GM12878 (cell line): ENCODE data around the gene IL15. TPM values are rescaled to one million over a fixed set of nuclear protein-coding genes. Genes with fewer than 3 reads are reported as not detected.

Source experiments
- BCL3 ChIP-seq: IDR thresholded peaks from 2 replicates; pipeline ENCODE4 v1.6.1; 2011; ENCODE audit warnings: borderline replicate concordance, low read depth, mild to moderate bottlenecking, moderate library complexity, low read length; ENCODE audit not compliant: insufficient read depth, poor library complexity, severe bottlenecking
- CBX3 ChIP-seq: fragments of 200-600 bp; sonication (generic); IDR thresholded peaks from 2 replicates; pipeline ENCODE4 v1.6.1; 2016; ENCODE audit warnings: low read depth, borderline replicate concordance
- CBX5 ChIP-seq: sonication (generic); IDR thresholded peaks from 2 replicates; pipeline ENCODE4 v1.6.1; 2016; ENCODE audit warnings: low read depth, moderate library complexity, mild to moderate bottlenecking, inconsistent platforms
- CREM ChIP-seq: IDR thresholded peaks from 2 replicates; pipeline ENCODE4 v1.6.1; 2014; ENCODE audit warnings: antibody characterized with exemption, low read depth
- EED ChIP-seq: sonication (generic); IDR thresholded peaks from 2 replicates; pipeline ENCODE4 v1.6.1; 2016; ENCODE audit warnings: antibody characterized with exemption, low read depth
- EP300 ChIP-seq, 2 experiments: fragments of 150-350 bp in 1 of 2; IDR thresholded peaks; 2 replicates each; pipeline ENCODE4 v1.6.1; 2011 to 2012; ENCODE audit warnings: low read depth in 2 of 2, low read length in 2 of 2, borderline replicate concordance in 1 of 2, improper control_type of control experiment in 1 of 2, inconsistent platforms in 1 of 2; ENCODE audit not compliant: control insufficient read depth in 1 of 2
- HDAC6 ChIP-seq: fragments of 200-600 bp; sonication (generic); IDR thresholded peaks from one replicate; pipeline ENCODE4 v1.8.0; 2017; ENCODE audit warnings: antibody characterized with exemption; ENCODE audit not compliant: unreplicated experiment
- NFYB ChIP-seq: IDR thresholded peaks from 2 replicates; pipeline ENCODE4 v1.6.1; 2011; ENCODE audit warnings: low read depth, mild to moderate bottlenecking, low read length, improper control_type of control experiment, moderate library complexity; ENCODE audit not compliant: insufficient read depth
- RBBP5 ChIP-seq: fragments of 200-600 bp; sonication (generic); conservative IDR thresholded peaks from 2 replicates; pipeline ENCODE4 v1.6.1; 2016
- RELA ChIP-seq: fragments of 450-650 bp; IDR thresholded peaks from 2 replicates; pipeline ENCODE4 v1.8.0; 2014; ENCODE audit warnings: borderline replicate concordance; ENCODE audit not compliant: partially characterized antibody
- SIN3A ChIP-seq: IDR thresholded peaks from 2 replicates; pipeline ENCODE4 v1.6.1; 2012; ENCODE audit warnings: low read depth, low read length, improper control_type of control experiment
- TBL1XR1 ChIP-seq: IDR thresholded peaks from 2 replicates; pipeline ENCODE4 v1.6.1; 2012; ENCODE audit warnings: low read depth, low read length, improper control_type of control experiment
- TCF12 ChIP-seq: IDR thresholded peaks from 2 replicates; pipeline ENCODE4 v1.6.1; 2011; ENCODE audit warnings: low read depth, mild to moderate bottlenecking, low read length
- USF2 ChIP-seq: IDR thresholded peaks from 2 replicates; pipeline ENCODE4 v1.6.1; 2011; ENCODE audit warnings: low read depth, low read length, improper control_type of control experiment, borderline replicate concordance
- ZBTB4 ChIP-seq: fragments of 450-650 bp; formaldehyde crosslinking; IDR thresholded peaks from 2 replicates; pipeline ENCODE4 v1.4.0; 2022; ENCODE audit warnings: mild to moderate bottlenecking, moderate library complexity
- ZNF207 ChIP-seq: fragments of 450-650 bp; IDR thresholded peaks from 2 replicates; pipeline ENCODE4 v1.6.1; 2014; ENCODE audit warnings: antibody characterized with exemption, mild to moderate bottlenecking, borderline replicate concordance
- polyA plus RNA-seq, 11 experiments: library from polyadenylated mRNA; depleted of rRNA in 4 of 11; unstranded in 6 of 11; stranded (reverse) in 5 of 11; fragments of >200 nt; fragmentation: Nextera tagmentation in 4 of 11; fragmentation: Illumina TruSeq in 1 of 11; extraction: Ambion mirVana in 4 of 11; extraction: Trizol in 1 of 11; gene quantifications; 1 replicate in 1 of 11; 2 replicates in 10 of 11; pipeline versions ENCODE4 v1.2.1 to v1.2.3, GENCODE V29; 2011 to 2016; ENCODE audit warnings: inconsistent platforms in 2 of 11, missing spikeins in 2 of 11, low read depth in 1 of 11
- total RNA-seq, 4 experiments: library from RNA; depleted of rRNA in 3 of 4; stranded (reverse); fragments of >200 nt in 3 of 4; fragmentation: Illumina TruSeq in 1 of 4; extraction: Trizol in 1 of 4; gene quantifications; 2 replicates each; pipeline versions ENCODE4 v1.2.1 to v1.2.3, GENCODE V29; 2013 to 2021
- TF ChIP-seq, protein P1 (sequence below): fragments of 450-650 bp; formaldehyde crosslinking; IDR thresholded peaks from 2 replicates; pipeline ENCODE4 v1.4.0; 2020; ENCODE audit warnings: mild to moderate bottlenecking, moderate library complexity

Gene IL15
- total and polyA plus RNA-seq, 10 of the 15 experiments (the other 5 are each of a cell fraction or from before 2014, with no cell fraction given): 6.0 to 11.4 (median 8.2) TPM

DNA sequence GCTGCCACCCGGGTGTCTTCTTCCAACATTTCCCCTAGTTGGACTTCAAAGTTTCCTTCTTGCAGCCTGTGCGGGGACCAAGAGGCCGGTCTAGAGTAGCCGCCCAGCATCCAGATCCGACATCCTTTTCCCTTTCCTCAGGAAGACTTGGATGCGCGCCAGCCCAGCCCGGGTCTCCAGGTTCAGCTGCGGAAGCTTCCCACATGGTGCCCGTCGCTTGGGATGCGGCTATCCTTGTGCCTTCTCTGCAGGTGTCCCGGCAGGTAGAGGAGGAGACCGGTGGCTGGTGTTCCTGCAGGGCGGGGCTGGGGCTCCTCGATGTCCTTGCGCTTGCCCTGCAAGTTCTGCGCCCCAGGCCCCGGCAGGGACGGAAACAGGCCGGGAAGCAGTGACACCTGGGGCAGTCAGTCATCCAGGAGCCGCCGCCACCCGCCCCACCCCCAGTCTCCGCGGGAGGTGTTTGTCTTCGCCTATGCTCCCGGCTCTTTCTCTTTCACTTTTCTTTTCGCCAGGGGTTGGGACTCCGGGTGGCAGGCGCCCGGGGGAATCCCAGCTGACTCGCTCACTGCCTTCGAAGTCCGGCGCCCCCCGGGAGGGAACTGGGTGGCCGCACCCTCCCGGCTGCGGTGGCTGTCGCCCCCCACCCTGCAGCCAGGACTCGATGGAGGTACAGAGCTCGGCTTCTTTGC lies at the start of gene IL15 (continued):
- no peak for TF ChIP-seq BCL3
- TF ChIP-seq TCF12: 0 out of 2 replicates have a peak, but pooled peaks have one; percentile 52
- TF ChIP-seq SIN3A: peak; percentile 76
- TF ChIP-seq EED: peak; percentile 84
- TF ChIP-seq TBL1XR1: 0 out of 2 replicates have a peak, but pooled peaks have one; percentile 15
- peak; percentile 86; the same call in 1 of the 2 replicates for TF ChIP-seq RBBP5
- no peak for TF ChIP-seq USF2
- no peak for TF ChIP-seq HDAC6
- TF ChIP-seq CREM: peak; percentile 34; the same call in 1 of the 2 replicates
- TF ChIP-seq EP300 (IDR thresholded peaks at IDR 0.05; ENCODE audit: borderline replicate concordance in 1 of 2, control insufficient read depth in 1 of 2, low read depth in 2 of 2, low read length in 2 of 2): no peak
- TF ChIP-seq ZNF207: no peak
- TF ChIP-seq, protein P1, sequence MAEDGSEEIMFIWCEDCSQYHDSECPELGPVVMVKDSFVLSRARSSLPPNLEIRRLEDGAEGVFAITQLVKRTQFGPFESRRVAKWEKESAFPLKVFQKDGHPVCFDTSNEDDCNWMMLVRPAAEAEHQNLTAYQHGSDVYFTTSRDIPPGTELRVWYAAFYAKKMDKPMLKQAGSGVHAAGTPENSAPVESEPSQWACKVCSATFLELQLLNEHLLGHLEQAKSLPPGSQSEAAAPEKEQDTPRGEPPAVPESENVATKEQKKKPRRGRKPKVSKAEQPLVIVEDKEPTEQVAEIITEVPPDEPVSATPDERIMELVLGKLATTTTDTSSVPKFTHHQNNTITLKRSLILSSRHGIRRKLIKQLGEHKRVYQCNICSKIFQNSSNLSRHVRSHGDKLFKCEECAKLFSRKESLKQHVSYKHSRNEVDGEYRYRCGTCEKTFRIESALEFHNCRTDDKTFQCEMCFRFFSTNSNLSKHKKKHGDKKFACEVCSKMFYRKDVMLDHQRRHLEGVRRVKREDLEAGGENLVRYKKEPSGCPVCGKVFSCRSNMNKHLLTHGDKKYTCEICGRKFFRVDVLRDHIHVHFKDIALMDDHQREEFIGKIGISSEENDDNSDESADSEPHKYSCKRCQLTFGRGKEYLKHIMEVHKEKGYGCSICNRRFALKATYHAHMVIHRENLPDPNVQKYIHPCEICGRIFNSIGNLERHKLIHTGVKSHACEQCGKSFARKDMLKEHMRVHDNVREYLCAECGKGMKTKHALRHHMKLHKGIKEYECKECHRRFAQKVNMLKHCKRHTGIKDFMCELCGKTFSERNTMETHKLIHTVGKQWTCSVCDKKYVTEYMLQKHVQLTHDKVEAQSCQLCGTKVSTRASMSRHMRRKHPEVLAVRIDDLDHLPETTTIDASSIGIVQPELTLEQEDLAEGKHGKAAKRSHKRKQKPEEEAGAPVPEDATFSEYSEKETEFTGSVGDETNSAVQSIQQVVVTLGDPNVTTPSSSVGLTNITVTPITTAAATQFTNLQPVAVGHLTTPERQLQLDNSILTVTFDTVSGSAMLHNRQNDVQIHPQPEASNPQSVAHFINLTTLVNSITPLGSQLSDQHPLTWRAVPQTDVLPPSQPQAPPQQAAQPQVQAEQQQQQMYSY: no peak
- TF ChIP-seq CBX5: 0 out of 2 replicates have a peak, but pooled peaks have one; percentile 17
- TF ChIP-seq RELA: peak; percentile 63
- TF ChIP-seq CBX3: no peak
- no peak for TF ChIP-seq ZBTB4 (CRISPR knock-in tag)
- no peak for TF ChIP-seq NFYB
